HepG2 (cell line): ENCODE measurements around the gene TMF1. TPM values are rescaled to one million over a fixed set of nuclear protein-coding genes. Genes with fewer than 3 reads are reported as not detected.

Source experiments
- ATAC-seq: fragments of 200-7000 bp; cut with Tn5 transposase; 3 replicates; pipeline ENCODE4 v1.9.1; 2020; ENCODE audit warnings: mild to moderate bottlenecking, moderate library complexity
- BruUV-seq: library from RNA; stranded (reverse); fragments of 400-500 nt; replicated peaks from 2 replicates; lab custom pipeline; 2021; lab: Mats Ljungman, UMichigan
- CTCF ChIA-PET: fragments of 300-600 bp; formaldehyde crosslinking; extraction: SDS; loops from one replicate; lab custom pipeline; 2021; ENCODE audit warnings: low total read pairs, inconsistent platforms, low intra/inter-chr PET ratio; lab: Yijun Ruan, JAX
- POLR2A ChIA-PET: fragments of 350-600 bp; sonication (Branson Sonifier 250); formaldehyde crosslinking; loops from one replicate; lab custom pipeline; 2020; ENCODE audit warnings: antibody characterized with exemption, inconsistent platforms; lab: Yijun Ruan, JAX
- DNase-seq: peaks from one replicate; pipeline ENCODE4 v3.0.0-alpha.2; 2015; ENCODE audit warnings: low spot score
- FAIRE-seq: peaks from 3 replicates; lab custom pipeline; 2011; peaks lifted over from hg19 to GRCh38; lab: Jason Lieb, UNC
- H2AFZ ChIP-seq: one replicate; pipeline ENCODE4 v1.6.1; 2011; ENCODE audit warnings: low read length, inconsistent platforms
- H3K27ac ChIP-seq: fragments of 300-600 bp; 3 replicates; pipeline ENCODE4 v1.8.0; 2011; ENCODE audit warnings: mixed run types, mild to moderate bottlenecking, mixed read lengths, low read length, inconsistent platforms; ENCODE audit not compliant: insufficient read depth; ENCODE audit errors: extremely low read length
- H3K27me3 ChIP-seq, 2 experiments: fragments of 200-600 bp in 1 of 2; 2 replicates in 1 of 2; 3 replicates in 1 of 2; pipeline versions ENCODE4 v1.6.0 to v1.8.0; 2011; ENCODE audit warnings: low read length in 2 of 2, mild to moderate bottlenecking in 2 of 2, moderate library complexity in 2 of 2, inconsistent platforms in 1 of 2; ENCODE audit not compliant: insufficient read depth in 2 of 2, control insufficient read depth in 1 of 2
- H3K36me3 ChIP-seq, 2 experiments: fragments of 200-600 bp in 1 of 2; replicated peaks in 1 of 2; 2 replicates in 1 of 2; 3 replicates in 1 of 2; pipeline versions ENCODE4 v1.5.1 to v1.8.0; 2011; ENCODE audit warnings: low read length in 2 of 2, inconsistent platforms in 1 of 2; ENCODE audit not compliant: insufficient read depth in 2 of 2, control insufficient read depth in 1 of 2
- H3K4me1 ChIP-seq: 2 replicates; pipeline ENCODE4 v1.5.1; 2012; ENCODE audit warnings: low read length, inconsistent platforms; ENCODE audit not compliant: insufficient read depth
- H3K4me2 ChIP-seq: 2 replicates; pipeline ENCODE4 v1.6.0; 2011; ENCODE audit warnings: low read depth, low read length, inconsistent platforms
- H3K4me3 ChIP-seq, 3 experiments: fragments of 200-600 bp in 1 of 3; sonication (generic), shearing (Covaris generic) in 1 of 3; replicated peaks in 1 of 3; 2 replicates each; pipeline ENCODE4 v1.5.1; 2011 to 2016; ENCODE audit warnings: low read length in 3 of 3, inconsistent platforms in 2 of 3, low read depth in 2 of 3, mild to moderate bottlenecking in 2 of 3, control low read depth in 1 of 3, mixed read lengths in 1 of 3; ENCODE audit not compliant: insufficient read depth in 1 of 3
- H3K79me2 ChIP-seq: one replicate; pipeline ENCODE4 v1.6.1; 2011; ENCODE audit warnings: low read length, inconsistent platforms; ENCODE audit not compliant: insufficient read depth
- H3K9ac ChIP-seq: 2 replicates; pipeline ENCODE4 v1.6.0; 2011; ENCODE audit warnings: mild to moderate bottlenecking, low read depth, low read length, inconsistent platforms; ENCODE audit not compliant: insufficient read depth
- H3K9me3 ChIP-seq: 2 replicates; pipeline ENCODE4 v1.5.1; 2012; ENCODE audit warnings: mild to moderate bottlenecking, low read length
- H4K20me1 ChIP-seq: 2 replicates; pipeline ENCODE4 v1.6.0; 2011; ENCODE audit warnings: inconsistent platforms, mild to moderate bottlenecking, low read length, moderate library complexity; ENCODE audit not compliant: insufficient read depth
- ARID4A ChIP-seq: sonication (generic); formaldehyde crosslinking; IDR thresholded peaks from 2 replicates; pipeline ENCODE4 v1.5.0; 2020; ENCODE audit warnings: mild to moderate bottlenecking, missing genetic modification reagents, borderline replicate concordance
- CBX5 ChIP-seq: sonication (generic); formaldehyde crosslinking; IDR thresholded peaks from 2 replicates; pipeline ENCODE4 v1.4.0; 2020; ENCODE audit warnings: missing genetic modification reagents, borderline replicate concordance
- FUBP1 ChIP-seq: sonication (generic); formaldehyde crosslinking; IDR thresholded peaks from 2 replicates; pipeline ENCODE4 v1.5.1; 2020; ENCODE audit warnings: missing genetic modification reagents, mild to moderate bottlenecking, borderline replicate concordance
- GABPB1 ChIP-seq: IDR thresholded peaks from 2 replicates; pipeline ENCODE4 v1.6.1; 2016; ENCODE audit warnings: mild to moderate bottlenecking, missing genetic modification reagents, moderate library complexity, missing compliant biosample characterization
- KAT2B ChIP-seq: fragments of 150-350 bp; IDR thresholded peaks from 2 replicates; pipeline ENCODE4 v1.6.1; 2014; ENCODE audit warnings: low read depth, low read length, borderline replicate concordance
- KDM6A ChIP-seq: IDR thresholded peaks from 2 replicates; pipeline ENCODE4 v1.6.1; 2016; ENCODE audit warnings: low read depth
- NR3C1 ChIP-seq: sonication (generic); formaldehyde crosslinking; IDR thresholded peaks from 2 replicates; pipeline ENCODE4 v1.4.0; 2020; ENCODE audit warnings: missing genetic modification reagents
- PAWR ChIP-seq: sonication (generic); formaldehyde crosslinking; IDR thresholded peaks from 2 replicates; pipeline ENCODE4 v1.4.0; 2020; ENCODE audit warnings: missing genetic modification reagents, mild to moderate bottlenecking, borderline replicate concordance
- SMAD3 ChIP-seq: sonication (generic); formaldehyde crosslinking; IDR thresholded peaks from 2 replicates; pipeline ENCODE4 v1.4.0; 2020; ENCODE audit warnings: missing genetic modification reagents
- ZBTB1 ChIP-seq: sonication (generic); formaldehyde crosslinking; IDR thresholded peaks from 2 replicates; pipeline ENCODE4 v1.4.0; 2020; ENCODE audit warnings: missing genetic modification reagents, borderline replicate concordance
- ZMYM3 ChIP-seq: sonication (generic); formaldehyde crosslinking; IDR thresholded peaks from 2 replicates; pipeline ENCODE4 v1.5.1; 2020; ENCODE audit warnings: mild to moderate bottlenecking, missing genetic modification reagents
- ZNF431 ChIP-seq: sonication (generic); formaldehyde crosslinking; IDR thresholded peaks from 2 replicates; pipeline ENCODE4 v1.9.0; 2022; ENCODE audit warnings: missing genetic modification reagents, low read depth, mild to moderate bottlenecking, borderline replicate concordance
- ZNF709 ChIP-seq: sonication (generic); formaldehyde crosslinking; IDR thresholded peaks from 2 replicates; pipeline ENCODE4 v1.5.0; 2020; ENCODE audit warnings: mild to moderate bottlenecking, missing genetic modification reagents
- ZNF75D ChIP-seq: sonication (generic); formaldehyde crosslinking; IDR thresholded peaks from 2 replicates; pipeline ENCODE4 v1.8.1; 2023; ENCODE audit warnings: missing genetic modification reagents, mild to moderate bottlenecking, borderline replicate concordance
- ZNF781 ChIP-seq: sonication (generic); formaldehyde crosslinking; IDR thresholded peaks from 2 replicates; pipeline ENCODE4 v1.5.1; 2020; ENCODE audit warnings: borderline replicate concordance, mild to moderate bottlenecking, missing genetic modification reagents; ENCODE audit errors: not compliant biosample characterization
- ZNF788 ChIP-seq: sonication (generic); formaldehyde crosslinking; IDR thresholded peaks from 2 replicates; pipeline ENCODE4 v1.5.0; 2020; ENCODE audit warnings: mild to moderate bottlenecking, missing genetic modification reagents, borderline replicate concordance
- WGBS: methylation state at CpG from one replicate; pipeline ENCODE4 v1.1.6; 2017; ENCODE audit warnings: low lambda C conversion rate; 5-methylcytosine and 5-hydroxymethylcytosine counted together
- in situ Hi-C: cut with HindIII; loops from 2 replicates; pipeline ENCODE4 v1.10.0; 2017; ENCODE audit warnings: low pct_unique_long_range_greater_than_20kb; ENCODE audit not compliant: extremely low pct_ligation_motif_present
- intact Hi-C: fragments of 100-400 bp; cut with micrococcal nuclease; formaldehyde crosslinking; loops from one replicate; pipeline ENCODE4 v1.10.0; 2022; ENCODE audit not compliant: unreplicated experiment
- polyA plus RNA-seq, 8 experiments: library from polyadenylated mRNA; depleted of rRNA in 3 of 8; stranded (reverse) in 7 of 8; unstranded in 1 of 8; fragments of >200 nt; fragmentation: Illumina TruSeq in 4 of 8; extraction: Trizol in 4 of 8; gene quantifications; 2 replicates each; pipeline versions ENCODE4 v1.2.1 to v1.2.3, GENCODE V29; 2011 to 2016; ENCODE audit warnings: low read depth in 4 of 8, missing spikeins in 1 of 8, mixed read lengths in 1 of 8; ENCODE audit not compliant: insufficient read depth in 1 of 8
- total RNA-seq, 5 experiments: library from RNA; depleted of rRNA; stranded (reverse); fragments of >200 nt; fragmentation: Illumina TruSeq; extraction: Trizol; gene quantifications; 2 replicates each; pipeline ENCODE4 v1.2.3, GENCODE V29; 2016; ENCODE audit warnings: low read depth in 1 of 5

Gene TMF1
- total and polyA plus RNA-seq, 2 of the 13 experiments (the other 11 are each of a cell fraction or from before 2014, with no cell fraction given) = 12.1 to 38.4 TPM

- no peak overlapping the region for H3K4me3 ChIP-seq
- H3K4me1 ChIP-seq = no peaks in the 10 kb centered on the region
- DNase-seq = no peak
- ATAC-seq = no peak
- BruUV-seq = no TSS peak
- no peak overlapping the region for H3K27ac ChIP-seq
- no peak overlapping the region for H3K4me2 ChIP-seq
- intact Hi-C loops = no loop called here
- in situ Hi-C loops = no loop called here
- H3K27me3 ChIP-seq = no peaks in the 10 kb centered on the region
- WGBS = 99% methylated on average over 5 of the region's 5 CpGs
- no peak for FAIRE-seq
- POLR2A ChIA-PET = no interaction called here
- H3K36me3 ChIP-seq = no peaks in the 10 kb centered on the region
- CTCF ChIA-PET = no interaction called here
- H3K9me3 ChIP-seq = no peaks in the 10 kb centered on the region
- H3K9ac ChIP-seq = no peak overlapping the region
- TF ChIP-seq KAT2B = no peak
- no peak for TF ChIP-seq ZBTB1 (CRISPR knock-in tag)
- TF ChIP-seq ZNF709 (CRISPR knock-in tag) = no peak
- TF ChIP-seq CBX5 (CRISPR knock-in tag) = no peak
- no peak for TF ChIP-seq ARID4A (CRISPR knock-in tag)
- no peak for TF ChIP-seq GABPB1
- TF ChIP-seq ZNF788 (CRISPR knock-in tag) = no peak
- TF ChIP-seq SMAD3 (CRISPR knock-in tag) = no peak
- TF ChIP-seq ZMYM3 (CRISPR knock-in tag) = no peak
- no peak for TF ChIP-seq ZNF75D (CRISPR knock-in tag)
- TF ChIP-seq ZNF781 (CRISPR knock-in tag) = no peak
- TF ChIP-seq NR3C1 (CRISPR knock-in tag) = no peak
- TF ChIP-seq PAWR (CRISPR knock-in tag) = no peak
- no peak for TF ChIP-seq FUBP1
- no peak for TF ChIP-seq ZNF431 (CRISPR knock-in tag)
- no peak for TF ChIP-seq KDM6A
- no peaks in the 10 kb centered on the region for H3K79me2 ChIP-seq
- no peaks in the 10 kb centered on the region for H4K20me1 ChIP-seq
- H2AFZ ChIP-seq = no peak overlapping the region
Observed at GRCh38 chr3:69095636-69096035, 43.5 kb upstream of the TMF1 start.
